Aorta (tissue), 5 donors: ENCODE data around the gene NR3C2. TPM values are rescaled to one million over a fixed set of nuclear protein-coding genes. Genes with fewer than 3 reads are reported as not detected.

ENCODE experiments used
- ATAC-seq: fragments of 200-7000 bp; cut with Tn5 transposase; one replicate; pipeline ENCODE4 v1.9.1; 2022; ENCODE audit warnings: moderate library complexity; ENCODE audit not compliant: low FRiP score
- DNase-seq, 2 donors: peaks; one replicate each; pipeline ENCODE4 v3.0.0-alpha.2; 2020
- H3K27ac ChIP-seq, 2 donors: one replicate each; pipeline ENCODE4 v1.5.1; 2013; ENCODE audit warnings: low read length in 2 of 2, mild to moderate bottlenecking in 2 of 2, moderate library complexity in 2 of 2, control low read depth in 1 of 2, inconsistent platforms in 1 of 2, low read depth in 1 of 2
- H3K27me3 ChIP-seq, 2 donors: one replicate each; pipeline ENCODE4 v1.6.1; 2013; ENCODE audit warnings: control low read depth in 1 of 2, low read length in 1 of 2, mild to moderate bottlenecking in 1 of 2, moderate library complexity in 1 of 2; ENCODE audit not compliant: insufficient read depth in 2 of 2, control insufficient read depth in 1 of 2
- H3K36me3 ChIP-seq, 2 donors: one replicate each; pipeline ENCODE4 v1.6.1; 2013; ENCODE audit warnings: control low read depth in 1 of 2, low read length in 1 of 2, mild to moderate bottlenecking in 1 of 2; ENCODE audit not compliant: insufficient read depth in 2 of 2, control insufficient read depth in 1 of 2
- H3K4me1 ChIP-seq, 2 donors: one replicate each; pipeline ENCODE4 v1.6.1; 2013; ENCODE audit warnings: low read length in 2 of 2, control low read depth in 1 of 2, mild to moderate bottlenecking in 1 of 2, moderate library complexity in 1 of 2; ENCODE audit not compliant: insufficient read depth in 2 of 2, control insufficient read depth in 1 of 2
- H3K4me3 ChIP-seq, 2 donors: one replicate each; pipeline ENCODE4 v1.5.1; 2013; ENCODE audit warnings: low read length in 2 of 2, control low read depth in 1 of 2, mild to moderate bottlenecking in 1 of 2
- H3K9me3 ChIP-seq: one replicate; pipeline ENCODE4 v1.6.1; 2013; ENCODE audit warnings: mild to moderate bottlenecking, low read length; ENCODE audit not compliant: control insufficient read depth
- WGBS, 2 donors: extraction: QIAGEN DNeasy Blood & Tissue Kit; methylation state at CpG; one replicate each; pipeline ENCODE4 v1.1.7; 2013; 5-methylcytosine and 5-hydroxymethylcytosine counted together
- intact Hi-C, 2 donors: fragments of 100-400 bp; cut with DNase I; formaldehyde crosslinking; loops; one replicate each; pipeline versions ENCODE4 v1.14.2 to v1.15.0; 2022
- polyA plus RNA-seq, 2 donors: library from polyadenylated mRNA; stranded (reverse); fragments of 200-250 nt; gene quantifications; one replicate each; pipeline ENCODE4 v1.2.3, GENCODE V29; 2013
- total RNA-seq, 2 donors: library from RNA; stranded (reverse); fragmentation: NEBNext Ultra II Directional; extraction: Animal tissue kit (Norgen Biotek cat#: 25700); gene quantifications; one replicate each; pipeline ENCODE4 v1.2.1, GENCODE V29; 2021
- donor health status: healthy with polysubstance abuse.
- donor health status: Bipolar disorder and iron deficiency.
- donor health status: DM: no; HTN: no; CAD: no.
- donor health status: DM: no; HTN: no; CAD: no.
- donor health status: DM: yes; HTN: yes; CAD: no.

Gene NR3C2
- total and polyA plus RNA-seq, 4 donors, result 3.4 to 22.9 (median 6.9) TPM

DNA sequence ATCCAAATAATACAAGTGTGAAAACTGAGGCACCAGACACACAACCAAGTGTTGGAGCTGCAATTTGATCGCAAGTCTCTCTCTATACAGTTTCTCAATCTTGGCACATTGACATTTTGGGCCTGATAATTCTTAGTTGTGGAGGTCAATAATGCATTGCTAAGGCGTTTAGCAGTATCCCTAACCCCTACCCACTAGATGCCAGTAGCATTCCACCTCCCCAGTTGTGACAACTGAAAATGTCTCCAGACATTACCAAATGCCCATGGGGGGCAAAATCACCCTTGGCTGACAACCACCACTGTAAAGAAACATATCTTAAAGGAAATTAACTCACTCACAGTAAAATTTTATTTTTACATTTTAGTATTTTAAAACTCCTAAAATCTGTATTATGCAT is 4.2 kb downstream of the NR3C2 start:
- Histone ChIP-seq H3K36me3 (no peaks in the 10 kb centered on the region), H3K4me3 (no peak overlapping the region), H3K27ac (no peak overlapping the region), H3K27me3 (no peaks in the 10 kb centered on the region), H3K9me3 (no peaks in the 10 kb centered on the region), H3K4me1 (no peaks in the 10 kb centered on the region)
- no peak for DNase-seq
- ATAC-seq, result no peak
- WGBS, 2 donors, result 94 to 96% methylated on average over 2 of the region's 2 CpGs
- intact Hi-C loops, result loop anchor here in 1 of 2 donors (10.0 kb wide), 1 partner anchor 223 kb away; no protein-coding TSS in a partner anchor

DNA sequence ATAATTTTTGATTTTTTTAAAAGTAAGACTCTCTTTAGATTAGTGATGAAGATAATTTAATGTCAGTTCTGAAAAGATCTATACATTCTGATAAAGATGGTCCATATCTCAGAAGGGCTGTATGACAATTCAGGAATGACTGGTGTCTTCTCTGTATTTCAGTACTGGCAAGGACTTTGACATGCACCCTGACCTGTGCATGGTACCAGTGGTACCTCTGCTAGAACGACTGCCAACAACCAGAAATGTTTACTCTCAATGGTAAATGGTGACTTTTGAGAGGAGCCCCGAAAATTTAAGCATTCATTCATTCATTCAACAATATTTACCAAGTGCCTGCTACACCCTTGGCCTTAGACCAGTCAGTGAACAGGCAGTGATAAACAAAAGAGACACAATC is 4.8 kb downstream of the NR3C2 start:
- H3K27me3 ChIP-seq, result no peaks in the 10 kb centered on the region
- DNase-seq (no peak), ATAC-seq (no peak)
- no peak overlapping the region for H3K27ac ChIP-seq
- H3K36me3 ChIP-seq, result no peaks in the 10 kb centered on the region
- 84 to 87% methylated on average over 2 of the region's 2 CpGs for WGBS, 2 donors
- intact Hi-C loops, result loop anchor here in 1 of 2 donors (10.0 kb wide), 1 partner anchor 223 kb away; no protein-coding TSS in a partner anchor
- no peaks in the 10 kb centered on the region for H3K4me1 ChIP-seq
- no peak overlapping the region for H3K4me3 ChIP-seq
- no peaks in the 10 kb centered on the region for H3K9me3 ChIP-seq

DNA sequence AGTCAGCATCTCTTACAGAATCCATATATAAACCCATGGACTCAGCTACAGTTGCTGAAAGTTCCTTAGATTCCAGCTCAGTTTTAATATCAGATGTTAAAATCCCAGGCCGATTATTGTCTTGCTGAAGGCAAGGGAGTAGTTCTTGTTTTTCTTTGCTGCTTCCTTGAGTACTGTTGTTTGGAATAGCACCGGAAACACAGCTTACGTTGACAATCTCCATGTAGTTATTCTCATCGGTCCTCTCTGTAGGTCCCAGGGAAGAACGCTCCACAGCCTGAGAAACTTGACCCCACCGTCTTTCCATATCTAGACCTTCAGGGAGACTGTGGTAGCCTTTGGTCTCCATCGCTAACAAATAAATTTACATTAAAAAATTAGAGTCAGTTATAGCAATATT is 5.7 kb downstream of the NR3C2 start:
- intact Hi-C loops, result loop anchor here in 1 of 2 donors (10.0 kb wide), 1 partner anchor 222 kb away; no protein-coding TSS in a partner anchor
- 81 to 86% methylated on average over 7 of the region's 7 CpGs for WGBS, 2 donors
- H3K4me3 ChIP-seq, result no peak overlapping the region
- H3K4me1 ChIP-seq, result no peaks in the 10 kb centered on the region
- no peak overlapping the region for H3K27ac ChIP-seq
- H3K36me3 ChIP-seq, result no peaks in the 10 kb centered on the region
- H3K27me3 ChIP-seq, result no peaks in the 10 kb centered on the region
- ATAC-seq (no peak), DNase-seq (no peak)
- H3K9me3 ChIP-seq, result no peaks in the 10 kb centered on the region

- Histone ChIP-seq H3K9me3 (no peaks in the 10 kb centered on the region), H3K4me1 (no peaks in the 10 kb centered on the region), H3K27ac (no peak overlapping the region), H3K36me3 (no peaks in the 10 kb centered on the region), H3K4me3 (no peak overlapping the region), H3K27me3 (no peaks in the 10 kb centered on the region)
- intact Hi-C loops, result loop anchor here in 1 of 2 donors (10.0 kb wide), 1 partner anchor 221 kb away; no protein-coding TSS in a partner anchor
- DNase-seq, result no peak
- 87 to 88% methylated on average over 16 of the region's 16 CpGs for WGBS, 2 donors
- no peak for ATAC-seq
Observed at GRCh38 chr4:148435654-148436406, 6.4 kb downstream of the NR3C2 start.

DNA sequence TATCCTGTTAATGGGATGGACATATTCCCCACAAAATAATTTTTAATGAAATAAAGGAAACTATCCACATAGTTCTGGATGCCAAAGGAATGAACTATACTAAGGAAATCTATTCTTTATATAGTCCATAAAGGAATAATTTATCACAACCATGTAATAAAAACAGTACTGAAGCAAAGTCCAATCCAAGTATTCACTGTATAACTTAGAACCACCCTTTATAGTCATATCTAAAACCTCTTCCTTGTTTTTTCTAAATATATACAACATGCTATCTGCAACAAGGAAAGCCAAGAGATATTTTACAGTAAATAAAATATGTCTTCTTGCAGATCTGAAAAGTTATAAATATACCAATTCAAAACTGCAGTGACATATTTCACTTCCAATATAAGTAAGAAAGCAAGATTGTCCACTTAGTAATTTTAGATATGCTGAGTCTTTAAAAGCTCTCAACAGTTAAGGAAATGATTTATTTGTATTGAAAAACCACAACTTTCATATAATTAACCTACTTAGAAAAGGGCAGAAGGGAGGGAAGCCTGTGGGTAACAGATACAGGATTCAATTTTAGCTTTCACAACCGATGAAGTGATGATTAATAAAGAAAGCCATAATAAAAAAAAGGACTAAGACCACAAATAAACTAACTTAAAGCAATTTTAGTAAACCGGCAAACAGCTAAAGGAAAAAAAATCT is 8.0 kb downstream of the NR3C2 start:
- H3K36me3 ChIP-seq, result no peaks in the 10 kb centered on the region
- H3K27me3 ChIP-seq, result no peaks in the 10 kb centered on the region
- no peak for DNase-seq
- intact Hi-C loops, result loop anchor here in 1 of 2 donors (10.0 kb wide), 1 partner anchor 219 kb away; no protein-coding TSS in a partner anchor
- H3K4me1 ChIP-seq, result no peaks in the 10 kb centered on the region
- H3K9me3 ChIP-seq, result no peaks in the 10 kb centered on the region
- H3K27ac ChIP-seq, result no peak overlapping the region
- ATAC-seq, result no peak
- no peak overlapping the region for H3K4me3 ChIP-seq
- 82 to 84% methylated on average over 2 of the region's 2 CpGs for WGBS, 2 donors

- Histone ChIP-seq H3K4me1 (no peaks in the 10 kb centered on the region), H3K36me3 (no peaks in the 10 kb centered on the region), H3K27ac (no peak overlapping the region), H3K9me3 (no peaks in the 10 kb centered on the region), H3K27me3 (no peaks in the 10 kb centered on the region), H3K4me3 (no peak overlapping the region)
- WGBS, 2 donors, result 94 to 95% methylated on average over 4 of the region's 4 CpGs
- intact Hi-C loops, result loop anchor here in 1 of 2 donors (10.0 kb wide), 1 partner anchor 217 kb away; no protein-coding TSS in a partner anchor
- ATAC-seq (no peak), DNase-seq (no peak)
Observed at GRCh38 chr4:148431401-148431800, 10.8 kb downstream of the NR3C2 start.

DNA sequence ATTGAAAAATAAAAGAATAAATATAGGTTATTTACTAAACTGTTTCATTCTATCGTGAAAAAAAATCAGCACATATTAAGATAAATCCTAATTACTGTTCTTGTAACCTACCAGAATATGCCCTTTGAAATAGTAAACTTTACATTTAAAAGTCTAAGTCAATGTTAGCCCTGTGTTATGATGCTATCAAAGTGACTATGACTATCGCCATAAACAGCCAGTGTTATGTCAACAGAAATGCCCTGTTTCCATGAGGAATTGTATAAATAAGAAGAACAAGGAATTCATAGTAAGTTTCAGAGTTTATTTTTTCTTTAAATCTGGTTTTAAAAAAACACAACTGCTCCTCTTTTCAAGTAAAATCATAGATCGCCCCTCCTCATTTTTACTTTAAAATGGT is 11.4 kb downstream of the NR3C2 start:
- H3K9me3 ChIP-seq, result no peaks in the 10 kb centered on the region
- ATAC-seq, result no peak
- WGBS, 2 donors, result 92 to 97% methylated on average over 3 of the region's 3 CpGs
- no peaks in the 10 kb centered on the region for H3K4me1 ChIP-seq
- no peak overlapping the region for H3K27ac ChIP-seq
- no peak for DNase-seq
- no peaks in the 10 kb centered on the region for H3K27me3 ChIP-seq
- H3K36me3 ChIP-seq, result no peaks in the 10 kb centered on the region
- intact Hi-C loops, result loop anchor here in 1 of 2 donors (10.0 kb wide), 1 partner anchor 216 kb away; no protein-coding TSS in a partner anchor
- H3K4me3 ChIP-seq, result no peak overlapping the region

DNA sequence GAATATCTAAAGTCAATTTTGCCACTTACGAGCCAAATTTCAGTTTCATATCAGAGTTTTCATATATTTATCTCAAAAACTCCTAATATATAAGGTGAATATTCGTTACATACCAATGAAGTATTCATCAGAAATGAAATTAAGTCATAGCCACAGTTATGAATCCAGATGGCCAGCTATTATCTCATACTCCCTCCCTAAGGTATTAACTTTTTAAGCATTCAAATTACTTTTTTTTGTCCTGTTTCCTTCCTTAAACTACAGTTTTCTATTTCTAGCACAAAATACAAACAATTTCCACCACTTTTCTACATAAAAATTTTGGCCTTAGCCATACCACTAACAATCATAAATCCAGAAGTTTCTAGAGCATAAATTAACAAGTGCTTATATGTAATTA is 13.0 kb downstream of the NR3C2 start:
- Histone ChIP-seq H3K27ac (no peak overlapping the region), H3K36me3 (no peaks in the 10 kb centered on the region), H3K27me3 (no peaks in the 10 kb centered on the region), H3K4me1 (no peaks in the 10 kb centered on the region), H3K9me3 (no peaks in the 10 kb centered on the region), H3K4me3 (no peak overlapping the region)
- ATAC-seq, result no peak
- WGBS, 2 donors, result 91 to 92% methylated on average over 2 of the region's 2 CpGs
- DNase-seq, result no peak
- intact Hi-C loops, result no loop called here
